HG03060 (cell line): ENCODE results near the gene SH3BP5.
A peak's percentile ranks its signal among the peaks of the same experiment; 100 is the strongest.

Source experiments
- ATAC-seq: cut with Tn5 transposase; IDR thresholded peaks from one replicate; pipeline ENCODE4 v1.9.1; 2021; ENCODE audit warnings: low read depth, moderate number of reproducible peaks; ENCODE audit not compliant: unreplicated experiment

The SH3BP5 gene

GRCh38 chr3:15301761-15302160 lies 30.6 kb downstream of the SH3BP5 start:
- no peak for ATAC-seq

GRCh38 chr3:15300323-15301078 lies 31.9 kb downstream of the SH3BP5 start:
- ATAC-seq, result no peak

GRCh38 chr3:15299036-15299435 lies 33.4 kb downstream of the SH3BP5 start:
- ATAC-seq, result no peak

GRCh38 chr3:15298504-15298903 lies 33.9 kb downstream of the SH3BP5 start:
- ATAC-seq, result no peak

- ATAC-seq, result no peak
Observed at GRCh38 chr3:15297608-15298350, 34.6 kb downstream of the SH3BP5 start.

GRCh38 chr3:15295506-15295905 lies 36.9 kb downstream of the SH3BP5 start:
- no peak for ATAC-seq

- no peak for ATAC-seq
Observed at GRCh38 chr3:15294929-15295328, 37.5 kb downstream of the SH3BP5 start.

- no peak for ATAC-seq
Observed at GRCh38 chr3:15292765-15293522, 39.4 kb downstream of the SH3BP5 start.

- peak; percentile 74 for ATAC-seq
Observed at GRCh38 chr3:15291589-15292541, 40.5 kb downstream of the SH3BP5 start.

- no peak for ATAC-seq
Observed at GRCh38 chr3:15290736-15291135, 41.6 kb downstream of the SH3BP5 start.

- ATAC-seq, result no peak
Observed at GRCh38 chr3:15289661-15290060, 42.7 kb downstream of the SH3BP5 start.

- ATAC-seq, result no peak
Observed at GRCh38 chr3:15288331-15289035, 43.9 kb downstream of the SH3BP5 start.

GRCh38 chr3:15287565-15288330 lies 44.6 kb downstream of the SH3BP5 start:
- ATAC-seq, result no peak

- no peak for ATAC-seq
Observed at GRCh38 chr3:15286022-15286421, 46.4 kb downstream of the SH3BP5 start.

GRCh38 chr3:15284121-15284889 lies 48.1 kb downstream of the SH3BP5 start:
- no peak for ATAC-seq

GRCh38 chr3:15283702-15284101 lies 48.7 kb downstream of the SH3BP5 start:
- no peak for ATAC-seq

GRCh38 chr3:15281817-15282216 lies 50.6 kb downstream of the SH3BP5 start:
- ATAC-seq, result no peak
